ENCODE data around the gene TSFM.
"Not testable (repeated sequence)": the region's sequence is repeated elsewhere in the genome, so short reads cannot be mapped to it uniquely, and the experiment has no call there.

Gene TSFM

GRCh38 chr12:57763881-57764661 lies 18.5 kb upstream of the TSFM start:
- DNase-seq, result no peak

- no peak for DNase-seq
These were observed 18.0 kb upstream of the TSFM start for GRCh38 chr12:57764662-57765002.

DNA sequence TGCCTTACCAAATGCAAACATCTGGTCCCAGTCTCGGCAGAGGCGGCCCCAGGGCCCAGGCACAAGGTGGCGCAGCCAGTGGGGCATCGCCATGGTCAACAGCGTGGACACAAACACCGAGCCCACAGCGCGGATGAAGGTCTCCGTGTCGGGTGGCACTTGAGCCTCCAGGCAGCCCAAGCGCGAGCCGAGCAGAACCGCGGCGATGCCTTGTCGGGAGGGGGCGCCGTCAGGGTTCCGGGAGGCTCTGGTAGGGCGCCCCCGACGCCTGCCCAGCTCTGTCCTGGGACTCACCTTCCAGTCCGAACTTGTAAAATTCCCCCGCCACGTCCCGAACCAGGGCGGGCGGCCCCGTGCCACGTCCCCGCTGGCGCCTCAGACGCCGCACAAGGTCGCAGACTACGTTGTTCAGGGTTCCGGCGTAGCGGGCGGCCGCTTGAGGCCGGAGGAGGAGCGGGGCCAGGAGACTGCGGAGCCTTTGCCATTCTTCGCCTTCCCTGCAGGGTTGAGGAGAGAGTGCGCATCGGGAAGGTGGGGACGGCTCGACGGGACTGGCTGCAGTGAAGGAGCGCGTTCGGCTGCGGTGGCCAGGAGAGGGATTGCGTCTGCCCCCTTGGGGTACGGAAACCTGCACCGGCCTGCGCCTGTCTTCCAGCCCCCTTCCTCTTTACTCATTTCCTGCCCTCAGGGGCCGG lies 17.4 kb upstream of the TSFM start:
- peak; percentile 61 for DNase-seq

GRCh38 chr12:57765698-57766463 lies 16.7 kb upstream of the TSFM start:
- DNase-seq, result peak; percentile 42

DNA sequence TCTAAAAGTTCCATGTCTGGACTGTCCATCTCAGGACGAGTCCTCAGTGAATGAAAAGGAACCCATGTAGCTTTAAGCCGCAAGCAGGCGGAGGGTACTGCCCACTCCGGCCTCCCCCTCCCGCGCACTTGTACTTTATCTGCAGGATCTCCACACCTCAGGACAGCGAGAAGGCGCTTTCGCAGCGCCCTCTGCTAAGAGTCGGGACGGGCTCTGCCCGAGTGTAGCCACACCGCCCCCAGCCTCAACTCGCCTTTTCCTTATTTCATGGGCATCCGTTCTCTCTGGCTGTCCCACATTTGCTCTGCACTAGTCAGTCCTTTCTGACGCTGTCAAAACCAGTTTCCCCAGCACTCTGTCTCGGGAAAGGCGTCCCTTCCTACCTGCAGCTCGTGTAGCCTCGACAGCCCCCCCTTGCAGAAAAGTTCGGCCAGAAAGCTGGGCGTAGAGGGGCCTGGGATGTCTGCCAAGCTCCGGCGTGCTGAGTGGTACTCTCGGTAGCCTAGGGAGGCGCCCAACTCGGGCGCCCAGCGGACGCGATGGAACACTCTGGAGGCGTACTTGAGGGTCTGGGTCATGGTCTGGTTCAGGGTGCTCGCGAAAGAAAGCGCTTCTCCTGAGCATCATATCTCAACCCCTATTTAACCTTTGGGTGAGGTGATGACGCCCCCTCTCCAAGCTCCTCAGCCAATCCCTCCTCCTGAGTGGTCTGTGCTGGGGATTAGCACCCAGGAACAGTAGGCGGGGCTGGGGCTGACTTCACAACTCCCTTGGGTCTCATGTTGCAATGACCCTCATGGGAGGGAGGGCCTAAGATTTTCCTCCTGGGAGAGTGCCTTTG lies 15.9 kb upstream of the TSFM start, which contains the start of gene CYP27B1:
Gene CYP27B1, minus strand, starts transcription at position 615 of the 841 bp plus-strand sequence. Its CDS starts 37 bp downstream, at position 578.
- DNase-seq, result peak; percentile 79

DNA sequence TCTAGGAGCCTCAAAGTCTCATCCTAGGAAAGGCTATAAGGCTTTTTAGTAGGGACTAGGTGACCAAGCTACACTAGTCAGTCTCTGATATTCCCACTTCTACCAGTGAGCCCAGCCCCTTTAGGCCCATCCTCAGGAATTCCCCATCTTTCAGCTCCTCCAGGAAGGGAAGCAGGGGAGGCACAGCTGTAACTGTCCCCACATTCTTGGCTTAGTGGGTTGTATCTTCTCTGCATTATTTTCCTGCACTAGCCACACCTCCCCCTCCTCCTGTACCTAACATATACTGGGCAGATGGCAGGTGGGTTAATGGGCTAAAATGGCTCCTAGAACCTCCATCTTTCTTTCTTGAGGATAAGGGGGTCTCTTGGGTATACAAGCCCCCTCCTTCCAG lies 15.3 kb upstream of the TSFM start:
- DNase-seq, result no peak

DNA sequence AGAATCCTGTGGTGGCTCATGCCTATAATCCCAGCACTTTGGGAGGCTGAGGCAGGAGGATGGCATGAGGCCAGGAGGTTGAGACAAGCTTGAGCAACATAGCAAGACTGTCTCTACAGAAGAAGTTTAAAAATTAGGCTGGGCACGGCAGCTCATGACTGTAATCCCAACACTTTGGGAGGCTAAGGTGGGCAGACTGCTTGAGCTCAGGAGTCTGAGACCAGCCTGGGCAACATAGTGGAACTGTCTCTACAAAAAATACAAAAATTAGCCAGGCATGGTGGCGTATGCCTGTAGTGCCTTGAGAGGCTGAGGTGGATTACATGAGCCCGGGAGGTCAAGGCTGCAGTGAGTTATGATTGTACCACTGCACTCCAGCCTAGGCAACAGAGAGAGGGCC lies 14.7 kb upstream of the TSFM start:
- DNase-seq, result no peak

DNA sequence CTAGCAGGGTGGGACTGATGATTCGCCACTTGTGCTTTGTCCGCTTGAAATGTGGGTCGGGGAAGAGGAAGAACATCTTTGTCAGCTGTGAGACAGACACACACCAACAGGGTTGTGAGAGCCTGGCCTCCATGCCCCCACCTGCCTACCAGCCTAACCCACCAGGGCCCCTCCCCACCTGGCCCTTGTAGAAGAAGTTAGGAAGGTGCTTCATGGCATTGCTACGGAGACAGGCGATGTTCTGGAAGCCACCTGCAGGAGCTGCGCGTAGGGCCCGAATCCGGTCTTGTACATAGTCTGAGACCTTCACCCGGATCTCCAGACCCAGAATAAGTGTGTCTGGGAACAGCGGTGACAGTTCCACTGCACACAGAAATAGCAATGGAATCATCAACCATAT lies 13.0 kb upstream of the TSFM start:
- DNase-seq, result no peak

DNA sequence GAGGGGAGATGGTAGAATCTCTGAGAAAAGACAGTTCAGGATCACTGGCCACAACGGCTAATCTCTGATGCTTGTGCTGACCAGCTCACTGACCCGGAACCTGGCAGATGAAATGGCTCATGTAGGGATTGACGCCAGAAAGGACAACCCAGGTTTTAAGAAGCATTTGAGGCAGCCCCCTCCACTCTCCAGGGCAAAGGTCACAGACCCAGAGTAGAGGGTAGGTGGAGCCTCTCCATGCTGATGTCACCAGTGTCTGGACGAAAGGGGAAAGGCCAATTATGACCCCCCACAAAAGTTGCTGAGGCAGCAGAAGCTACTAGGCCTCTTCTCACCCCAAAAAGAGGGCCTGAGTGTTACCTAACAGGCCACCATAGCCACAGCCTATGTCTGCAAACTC lies 11.9 kb upstream of the TSFM start:
- DNase-seq, result no peak

DNA sequence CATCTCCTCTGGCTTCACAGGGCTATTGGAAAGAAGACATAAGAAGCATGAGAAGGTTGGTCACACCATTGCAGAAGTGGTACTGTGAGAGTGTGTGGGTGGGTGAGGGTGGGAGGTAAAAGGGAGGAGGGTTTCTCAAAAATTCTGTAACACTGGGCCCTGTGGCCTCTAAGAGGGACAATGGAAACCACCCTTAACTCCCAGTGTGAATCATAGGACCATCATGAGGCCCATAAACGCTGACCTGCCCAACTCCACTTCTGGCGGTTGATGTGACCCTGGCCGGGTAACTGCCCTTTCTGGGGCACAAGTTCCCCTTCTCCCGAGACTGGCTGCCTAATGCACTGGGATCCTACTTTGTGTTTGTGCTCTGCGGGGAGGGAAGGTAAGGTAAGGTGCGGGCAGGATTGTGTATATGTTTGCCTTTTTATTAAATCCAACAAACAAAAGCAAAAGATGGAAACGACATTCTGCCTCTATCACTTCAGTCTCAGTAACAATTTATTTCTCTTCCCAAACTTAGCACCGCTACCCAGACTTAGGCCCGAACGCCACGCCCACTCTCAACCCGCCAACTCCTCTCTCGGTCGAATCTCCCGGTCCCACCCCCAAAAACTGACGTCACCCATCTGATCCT lies 11.2 kb upstream of the TSFM start:
- DNase-seq, result peak; percentile 97

GRCh38 chr12:57771873-57772428 lies 10.6 kb upstream of the TSFM start, which contains the start of gene METTL1:
TSS of gene METTL1 (minus strand) at chr12:57772105. CDS start at chr12:57772083, 22 bp downstream.
- peak; percentile 97 for DNase-seq

GRCh38 chr12:57772429-57773322 lies 9.9 kb upstream of the TSFM start, which contains the start of gene EEF1AKMT3:
TSS of gene EEF1AKMT3 (plus strand) at chr12:57772614. CDS start at chr12:57772725, 111 bp downstream.
- DNase-seq, result peak; percentile 82

DNA sequence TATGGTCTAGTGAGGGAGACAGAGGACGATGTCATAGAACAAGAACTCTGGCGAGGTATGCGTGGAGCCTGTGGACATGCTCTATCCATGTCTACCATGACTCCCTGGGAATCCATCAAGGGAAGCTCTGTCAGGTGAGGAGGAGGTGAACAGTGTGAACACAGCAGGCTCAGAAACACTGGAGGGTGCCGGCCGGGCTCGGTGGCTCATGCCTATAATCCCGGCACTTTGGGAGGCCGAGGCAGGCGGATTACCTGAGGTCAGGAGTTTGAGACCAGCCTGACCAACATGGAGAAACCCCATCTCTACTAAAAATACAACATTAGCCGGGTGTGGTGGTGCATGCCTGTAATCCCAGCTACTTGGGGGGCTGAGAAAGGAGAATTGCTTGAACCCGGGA lies 8.0 kb upstream of the TSFM start:
- DNase-seq, result not testable (repeated sequence)

- no peak for DNase-seq
These were observed 7.5 kb upstream of the TSFM start for GRCh38 chr12:57775044-57775443.

DNA sequence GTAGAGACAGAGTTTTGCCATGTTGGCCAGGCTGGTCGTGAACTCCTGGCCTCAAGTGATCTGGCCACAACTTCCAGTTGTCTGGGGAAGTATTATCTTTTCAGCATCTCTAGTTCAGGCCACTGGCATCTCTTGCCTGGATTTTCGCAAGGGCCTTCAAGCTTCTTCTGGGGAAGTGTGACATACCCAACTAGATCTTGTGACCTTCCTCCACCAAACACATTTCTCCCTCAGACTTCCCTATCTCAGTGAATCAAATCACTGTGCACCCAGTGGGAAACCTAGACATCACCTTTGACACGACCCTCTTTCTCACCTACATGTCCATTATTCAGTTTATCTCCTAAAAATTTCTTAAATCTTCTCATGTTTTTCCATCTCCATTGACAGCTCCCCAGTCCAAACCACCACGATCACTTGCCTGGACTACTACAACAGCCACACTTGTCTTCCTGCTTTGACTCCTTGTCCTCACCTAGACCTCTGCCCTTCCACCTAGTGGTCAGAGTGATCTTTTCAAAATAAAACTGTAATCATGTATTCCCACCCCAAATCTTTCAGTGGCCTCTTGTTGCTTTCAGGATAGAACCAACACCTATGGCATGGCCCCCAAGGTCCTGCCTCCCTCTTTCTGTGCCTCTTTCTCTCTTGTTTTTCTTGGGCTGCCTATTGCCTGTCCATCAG lies 6.9 kb upstream of the TSFM start:
- DNase-seq, result peak; percentile 63

DNA sequence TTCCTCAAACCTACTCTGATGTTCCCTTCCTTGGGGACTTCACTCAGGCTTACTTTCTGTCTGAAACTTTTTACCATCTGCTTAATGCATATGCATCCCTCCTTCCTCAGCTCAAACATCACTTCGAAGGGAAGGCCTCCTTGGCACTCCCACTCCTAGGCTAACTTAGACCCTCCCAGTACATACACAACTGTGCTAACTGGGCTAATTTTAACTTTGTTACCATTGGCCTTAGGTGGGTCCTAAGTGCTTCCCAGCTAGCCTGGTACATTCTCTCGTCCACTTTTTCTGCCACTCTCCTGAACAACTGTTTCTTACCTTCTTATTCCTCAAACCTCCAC lies 6.4 kb upstream of the TSFM start:
- no peak for DNase-seq

- DNase-seq, result no peak
These were observed 5.2 kb upstream of the TSFM start for GRCh38 chr12:57777367-57777766.

- DNase-seq, result no peak
These were observed 4.7 kb upstream of the TSFM start for GRCh38 chr12:57777911-57778310.

DNA sequence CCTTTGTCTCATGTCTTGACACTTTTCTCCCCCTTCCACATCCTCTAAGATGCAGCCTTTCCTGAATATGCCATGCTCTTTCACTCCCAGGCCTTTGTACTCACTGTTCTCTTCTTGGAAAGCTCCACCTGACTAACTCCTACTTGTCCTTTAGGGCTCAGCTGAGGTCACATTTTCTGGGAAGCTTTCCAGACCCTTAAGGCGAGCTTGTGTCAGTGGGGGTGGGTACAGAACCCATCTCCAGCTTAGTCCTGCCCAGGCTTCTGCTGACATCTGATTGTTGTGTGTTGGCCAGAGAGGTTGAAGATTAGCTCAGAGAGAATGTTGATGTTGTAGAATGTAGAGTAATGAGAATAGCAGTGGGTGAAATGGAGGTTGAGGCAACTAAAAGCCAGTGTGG lies 2.9 kb upstream of the TSFM start:
- DNase-seq, result no peak

DNA sequence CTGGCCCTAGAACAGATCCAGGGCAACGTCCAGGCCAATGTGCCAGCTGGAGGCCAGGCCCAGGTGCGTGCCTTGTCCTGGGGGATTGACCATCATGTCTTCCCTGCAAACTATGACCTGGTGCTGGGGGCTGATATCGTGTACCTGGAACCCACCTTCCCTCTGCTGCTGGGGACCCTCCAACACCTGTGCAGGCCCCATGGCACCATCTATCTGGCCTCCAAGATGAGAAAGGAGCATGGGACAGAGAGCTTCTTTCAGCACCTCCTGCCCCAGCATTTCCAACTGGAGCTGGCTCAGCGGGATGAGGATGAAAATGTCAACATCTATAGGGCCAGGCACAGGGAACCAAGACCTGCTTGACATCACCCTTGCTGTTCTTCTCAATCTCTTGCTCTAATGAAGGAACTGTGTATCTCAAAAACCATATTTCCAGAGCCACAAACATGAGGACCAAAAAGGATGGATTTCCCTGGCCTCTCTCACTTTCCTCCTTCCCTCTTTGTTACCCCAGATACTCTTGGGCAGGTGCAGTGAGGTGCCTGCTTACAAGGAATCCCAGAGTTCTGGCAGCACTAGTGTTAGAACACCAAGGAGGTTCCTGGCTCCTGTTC lies 2.2 kb upstream of the TSFM start:
- no peak for DNase-seq
